Mucosa of stomach (tissue), 1 donor: ENCODE results near the gene PEAK1.

Experiments
- H3K27me3 ChIP-seq: one replicate; pipeline ENCODE4 v1.7.0; 2013; ENCODE audit warnings: mild to moderate bottlenecking, low read length; ENCODE audit not compliant: control insufficient read depth, insufficient read depth
- H3K36me3 ChIP-seq: one replicate; pipeline ENCODE4 v1.7.0; 2013; ENCODE audit warnings: low read length; ENCODE audit not compliant: control insufficient read depth, insufficient read depth
- H3K4me1 ChIP-seq: one replicate; pipeline ENCODE4 v1.7.0; 2013; ENCODE audit warnings: mild to moderate bottlenecking, low read length; ENCODE audit not compliant: control insufficient read depth, insufficient read depth
- H3K4me3 ChIP-seq: one replicate; pipeline ENCODE4 v1.7.0; 2013; ENCODE audit warnings: low read length
- H3K9ac ChIP-seq: one replicate; pipeline ENCODE4 v1.7.0; 2013; ENCODE audit warnings: mild to moderate bottlenecking, low read length, moderate library complexity
- H3K9me3 ChIP-seq: one replicate; pipeline ENCODE4 v1.7.0; 2013; ENCODE audit warnings: mild to moderate bottlenecking, low read length, moderate library complexity; ENCODE audit not compliant: control insufficient read depth
- donor health status: Pancreatic carcinoma.

PEAK1 gene

GRCh38 chr15:77225088-77225487 lies 194.8 kb downstream of the PEAK1 start:
- H3K36me3 ChIP-seq = no peaks in the 10 kb centered on the region

GRCh38 chr15:77224352-77224751 lies 195.6 kb downstream of the PEAK1 start:
- Histone ChIP-seq H3K9ac (no peak overlapping the region), H3K9me3 (no peaks in the 10 kb centered on the region), H3K36me3 (no peaks in the 10 kb centered on the region), H3K4me3 (no peak overlapping the region), H3K27me3 (no peaks in the 10 kb centered on the region), H3K4me1 (peaks cover 15% of the 10 kb centered on the region)

More at GRCh38 chr15:77225088-77225487, 194.8 kb downstream of the PEAK1 start:
- Histone ChIP-seq H3K9me3 (no peaks in the 10 kb centered on the region), H3K4me3 (no peak overlapping the region), H3K9ac (no peak overlapping the region), H3K27me3 (no peaks in the 10 kb centered on the region), H3K4me1 (peaks cover 15% of the 10 kb centered on the region)

GRCh38 chr15:77221708-77222107 lies 198.2 kb downstream of the PEAK1 start:
- Histone ChIP-seq H3K9ac (no peak overlapping the region), H3K4me3 (no peak overlapping the region), H3K36me3 (no peaks in the 10 kb centered on the region), H3K4me1 (peaks cover 12% of the 10 kb centered on the region), H3K27me3 (no peaks in the 10 kb centered on the region), H3K9me3 (no peaks in the 10 kb centered on the region)

- H3K36me3 ChIP-seq = no peaks in the 10 kb centered on the region
- no peaks in the 10 kb centered on the region for H3K9me3 ChIP-seq
- no peak overlapping the region for H3K4me3 ChIP-seq
- H3K27me3 ChIP-seq = no peaks in the 10 kb centered on the region
- H3K4me1 ChIP-seq = peaks cover 7% of the 10 kb centered on the region
- no peak overlapping the region for H3K9ac ChIP-seq
Observed at GRCh38 chr15:77221174-77221573, 198.7 kb downstream of the PEAK1 start.

GRCh38 chr15:77219841-77220240 lies 200.1 kb downstream of the PEAK1 start:
- no peaks in the 10 kb centered on the region for H3K9me3 ChIP-seq

GRCh38 chr15:77209221-77209620 lies 210.7 kb downstream of the PEAK1 start:
- Histone ChIP-seq H3K4me3 (no peak overlapping the region), H3K36me3 (no peaks in the 10 kb centered on the region), H3K4me1 (no peaks in the 10 kb centered on the region), H3K27me3 (no peaks in the 10 kb centered on the region), H3K9me3 (no peaks in the 10 kb centered on the region), H3K9ac (no peak overlapping the region)

More at GRCh38 chr15:77219841-77220240, 200.1 kb downstream of the PEAK1 start:
- no peaks in the 10 kb centered on the region for H3K27me3 ChIP-seq
- H3K4me1 ChIP-seq = peaks cover 5% of the 10 kb centered on the region
- H3K9ac ChIP-seq = no peak overlapping the region
- no peak overlapping the region for H3K4me3 ChIP-seq
- H3K36me3 ChIP-seq = no peaks in the 10 kb centered on the region

- no peak overlapping the region for H3K9ac ChIP-seq
- no peaks in the 10 kb centered on the region for H3K36me3 ChIP-seq
- no peaks in the 10 kb centered on the region for H3K9me3 ChIP-seq
- no peaks in the 10 kb centered on the region for H3K27me3 ChIP-seq
- H3K4me1 ChIP-seq = no peaks in the 10 kb centered on the region
- no peak overlapping the region for H3K4me3 ChIP-seq
Observed at GRCh38 chr15:77208241-77208640, 211.7 kb downstream of the PEAK1 start.

- H3K27me3 ChIP-seq = no peaks in the 10 kb centered on the region
- no peak overlapping the region for H3K4me3 ChIP-seq
- no peak overlapping the region for H3K9ac ChIP-seq
- peaks cover 4% of the 10 kb centered on the region for H3K9me3 ChIP-seq
- peaks cover 4% of the 10 kb centered on the region for H3K36me3 ChIP-seq
- H3K4me1 ChIP-seq = no peaks in the 10 kb centered on the region
Observed at GRCh38 chr15:77201665-77202064, 218.2 kb downstream of the PEAK1 start.

GRCh38 chr15:77196381-77196780 lies 223.5 kb downstream of the PEAK1 start:
- Histone ChIP-seq H3K4me3 (no peak overlapping the region), H3K36me3 (peaks cover 4% of the 10 kb centered on the region), H3K27me3 (no peaks in the 10 kb centered on the region), H3K9ac (no peak overlapping the region), H3K4me1 (no peaks in the 10 kb centered on the region), H3K9me3 (peaks cover 4% of the 10 kb centered on the region)

- Histone ChIP-seq H3K36me3 (peaks cover 4% of the 10 kb centered on the region), H3K4me1 (no peaks in the 10 kb centered on the region), H3K9ac (no peak overlapping the region), H3K4me3 (no peak overlapping the region), H3K27me3 (no peaks in the 10 kb centered on the region), H3K9me3 (peaks cover 4% of the 10 kb centered on the region)
Observed at GRCh38 chr15:77195586-77195985, 224.3 kb downstream of the PEAK1 start.

GRCh38 chr15:77192451-77192850 lies 227.5 kb downstream of the PEAK1 start:
- no peak overlapping the region for H3K9ac ChIP-seq
- no peak overlapping the region for H3K4me3 ChIP-seq
- H3K36me3 ChIP-seq = no peaks in the 10 kb centered on the region
- H3K4me1 ChIP-seq = peaks cover 3% of the 10 kb centered on the region
- no peaks in the 10 kb centered on the region for H3K9me3 ChIP-seq
- H3K27me3 ChIP-seq = no peaks in the 10 kb centered on the region

- H3K4me1 ChIP-seq = peaks cover 11% of the 10 kb centered on the region
- no peak overlapping the region for H3K4me3 ChIP-seq
- no peak overlapping the region for H3K9ac ChIP-seq
- H3K36me3 ChIP-seq = no peaks in the 10 kb centered on the region
- no peaks in the 10 kb centered on the region for H3K9me3 ChIP-seq
- H3K27me3 ChIP-seq = no peaks in the 10 kb centered on the region
Observed at GRCh38 chr15:77191230-77191834, 228.6 kb downstream of the PEAK1 start.
